Measurements from ENCODE around the gene VIPR1. TPM values are rescaled to one million over a fixed set of nuclear protein-coding genes. Genes with fewer than 3 reads are reported as not detected.

Gene VIPR1
- total RNA-seq, 6 experiments from 2014 or later = not detected

- Mint-ChIP-seq H3K9me3 (no peaks in the 10 kb centered on the region), H3K4me1 (ENCODE audit: low read depth) (peaks cover 25% of the 10 kb centered on the region), H3K36me3 (ENCODE audit: low read depth) (no peaks in the 10 kb centered on the region), H3K27me3 (ENCODE audit: insufficient read depth) (peaks cover 15% of the 10 kb centered on the region), H3K4me3 (no peak overlapping the region), H3K27ac (no peak overlapping the region)
- TF ChIP-seq CTCF (IDR thresholded peaks at IDR 0.05) = no peak
- DNase-seq = no peak
Observed at GRCh38 chr3:42495393-42495792, 7.0 kb upstream of the VIPR1 start.

GRCh38 chr3:42497009-42497731, 5.3 kb upstream of the VIPR1 start:
- Mint-ChIP-seq H3K36me3 (ENCODE audit: low read depth) (no peaks in the 10 kb centered on the region), H3K4me3 (peak overlapping the region; percentile 78), H3K27ac (no peak overlapping the region; the same call in 1 of the 2 replicates), H3K9me3 (no peaks in the 10 kb centered on the region), H3K4me1 (ENCODE audit: low read depth) (peaks cover 25% of the 10 kb centered on the region), H3K27me3 (ENCODE audit: insufficient read depth) (peaks cover 26% of the 10 kb centered on the region)
- peak; percentile 51 for DNase-seq
- no peak for TF ChIP-seq CTCF (IDR thresholded peaks at IDR 0.05)

- peaks cover 25% of the 10 kb centered on the region for H3K4me1 Mint-ChIP-seq (ENCODE audit: low read depth)
- no peaks in the 10 kb centered on the region for H3K36me3 Mint-ChIP-seq (ENCODE audit: low read depth)
- peaks cover 29% of the 10 kb centered on the region for H3K27me3 Mint-ChIP-seq (ENCODE audit: insufficient read depth)
- no peak overlapping the region for H3K4me3 Mint-ChIP-seq
- no peaks in the 10 kb centered on the region for H3K9me3 Mint-ChIP-seq
- no peak for TF ChIP-seq CTCF (IDR thresholded peaks at IDR 0.05)
- DNase-seq = no peak
- no peak overlapping the region for H3K27ac Mint-ChIP-seq
Observed at GRCh38 chr3:42498034-42498433, 4.4 kb upstream of the VIPR1 start.

GRCh38 chr3:42498791-42499477, 3.5 kb upstream of the VIPR1 start:
- no peaks in the 10 kb centered on the region for H3K36me3 Mint-ChIP-seq (ENCODE audit: low read depth)
- peaks cover 27% of the 10 kb centered on the region for H3K27me3 Mint-ChIP-seq (ENCODE audit: insufficient read depth)
- no peak overlapping the region for H3K27ac Mint-ChIP-seq
- TF ChIP-seq CTCF (IDR thresholded peaks at IDR 0.05) = no peak
- DNase-seq = no peak
- H3K9me3 Mint-ChIP-seq = no peaks in the 10 kb centered on the region
- H3K4me3 Mint-ChIP-seq = no peak overlapping the region
- peaks cover 25% of the 10 kb centered on the region for H3K4me1 Mint-ChIP-seq (ENCODE audit: low read depth)

- H3K9me3 Mint-ChIP-seq = no peaks in the 10 kb centered on the region
- H3K36me3 Mint-ChIP-seq (ENCODE audit: low read depth) = no peaks in the 10 kb centered on the region
- no peak overlapping the region for H3K4me3 Mint-ChIP-seq
- no peak overlapping the region for H3K27ac Mint-ChIP-seq
- no peak for DNase-seq
- peaks cover 27% of the 10 kb centered on the region for H3K27me3 Mint-ChIP-seq (ENCODE audit: insufficient read depth)
- no peak for TF ChIP-seq CTCF (IDR thresholded peaks at IDR 0.05)
- peaks cover 25% of the 10 kb centered on the region for H3K4me1 Mint-ChIP-seq (ENCODE audit: low read depth)
Observed at GRCh38 chr3:42499478-42499871, 3.0 kb upstream of the VIPR1 start.
